Measurements from ENCODE around the gene COQ8A. TPM values are rescaled to one million over a fixed set of nuclear protein-coding genes. Genes with fewer than 3 reads are reported as not detected.

COQ8A gene
- total and polyA plus RNA-seq, 4 donors, result 16.2 to 50.5 (median 29.1) TPM

- 95 to 96% methylated on average over 29 of the region's 29 CpGs for WGBS, 2 donors
- Histone ChIP-seq H3K36me3 (ENCODE audit: control insufficient read depth in 4 of 4, insufficient read depth in 4 of 4, low read length in 4 of 4) (peaks cover 0 to 20% (median 5%) of the 10 kb centered on the region in 4 donors), H3K4me3 (no peak overlapping the region), H3K9ac (ENCODE audit: insufficient read depth in 1 of 2, low read length in 2 of 2) (no peak overlapping the region), H3K4me1 (ENCODE audit: control insufficient read depth in 5 of 5, insufficient read depth in 5 of 5, low read length in 5 of 5) (no peaks in the 10 kb centered on the region), H3K27me3 (ENCODE audit: control insufficient read depth in 3 of 3, insufficient read depth in 3 of 3, low read length in 2 of 3) (no peaks in the 10 kb centered on the region), H3K27ac (ENCODE audit: low read depth in 1 of 2, low read length in 1 of 2) (peak overlapping the region in 1 of 2 donors; percentile 95), H3K9me3 (ENCODE audit: control insufficient read depth in 4 of 4, insufficient read depth in 3 of 4, low read length in 3 of 4) (no peaks in the 10 kb centered on the region)
- DNase-seq, result no peak
- no peak for TF ChIP-seq CTCF (IDR thresholded peaks at IDR 0.05; ENCODE audit: control extremely low read depth, extremely low read depth)
- ATAC-seq (ENCODE audit: insufficient read depth, low FRiP score), result no peak
Observed at GRCh38 chr1:226964611-226965486, 24.8 kb downstream of the COQ8A start.

DNA sequence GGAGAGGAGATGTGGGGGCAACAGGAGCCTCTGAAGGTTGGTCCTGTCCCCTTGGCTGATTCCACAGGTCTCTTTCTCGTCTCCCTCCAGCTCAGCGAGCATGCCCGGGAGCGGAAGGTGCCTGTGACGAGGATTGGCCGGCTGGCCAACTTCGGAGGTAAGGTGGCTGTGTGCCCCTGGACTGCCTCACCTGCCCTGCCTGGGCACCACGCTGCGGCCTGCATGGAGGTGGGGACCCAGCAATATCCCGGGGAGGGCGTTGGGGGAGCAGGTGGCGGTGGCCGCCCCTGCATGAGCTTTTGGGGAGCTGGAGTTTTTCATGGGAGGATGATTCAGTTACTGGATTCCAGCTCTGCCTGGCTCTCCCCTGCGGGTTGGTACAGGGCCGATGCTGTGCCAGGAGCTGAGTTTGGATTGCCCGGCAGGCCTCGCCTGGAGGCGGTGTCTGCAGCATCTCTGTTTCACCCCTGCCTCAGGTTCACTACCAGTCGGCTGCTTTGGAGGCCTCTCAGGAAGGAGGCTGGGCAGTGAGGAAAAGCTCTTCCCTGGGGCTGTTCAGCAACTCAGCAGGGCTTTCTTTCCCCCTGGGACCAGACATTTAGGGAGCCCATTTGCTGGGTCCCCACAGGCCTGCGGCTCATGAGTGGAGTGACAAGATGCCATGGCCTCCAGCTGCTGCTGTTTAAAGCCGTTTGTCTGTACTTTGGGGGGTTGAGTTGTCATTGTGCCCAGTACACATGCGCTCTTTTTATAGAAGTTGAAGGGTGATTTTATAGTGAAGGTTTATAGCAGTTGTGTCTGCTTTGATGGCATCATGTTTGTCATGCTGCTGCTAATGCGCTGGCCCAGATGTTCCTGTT lies 25.7 kb downstream of the COQ8A start:
- no peak for TF ChIP-seq CTCF (IDR thresholded peaks at IDR 0.05; ENCODE audit: control extremely low read depth, extremely low read depth)
- Histone ChIP-seq H3K4me1 (ENCODE audit: control insufficient read depth in 5 of 5, insufficient read depth in 5 of 5, low read length in 5 of 5) (no peaks in the 10 kb centered on the region), H3K27me3 (ENCODE audit: control insufficient read depth in 3 of 3, insufficient read depth in 3 of 3, low read length in 2 of 3) (no peaks in the 10 kb centered on the region), H3K27ac (ENCODE audit: low read depth in 1 of 2, low read length in 1 of 2) (peak overlapping the region in 1 of 2 donors; percentile 95), H3K4me3 (no peak overlapping the region), H3K9ac (ENCODE audit: insufficient read depth in 1 of 2, low read length in 2 of 2) (no peak overlapping the region), H3K36me3 (ENCODE audit: control insufficient read depth in 4 of 4, insufficient read depth in 4 of 4, low read length in 4 of 4) (peaks cover 4 to 20% (median 8%) of the 10 kb centered on the region in 4 donors), H3K9me3 (ENCODE audit: control insufficient read depth in 4 of 4, insufficient read depth in 3 of 4, low read length in 3 of 4) (no peaks in the 10 kb centered on the region)
- 97 to 98% methylated on average over 23 of the region's 23 CpGs for WGBS, 2 donors
- ATAC-seq (ENCODE audit: insufficient read depth, low FRiP score) (no peak), DNase-seq (no peak)

DNA sequence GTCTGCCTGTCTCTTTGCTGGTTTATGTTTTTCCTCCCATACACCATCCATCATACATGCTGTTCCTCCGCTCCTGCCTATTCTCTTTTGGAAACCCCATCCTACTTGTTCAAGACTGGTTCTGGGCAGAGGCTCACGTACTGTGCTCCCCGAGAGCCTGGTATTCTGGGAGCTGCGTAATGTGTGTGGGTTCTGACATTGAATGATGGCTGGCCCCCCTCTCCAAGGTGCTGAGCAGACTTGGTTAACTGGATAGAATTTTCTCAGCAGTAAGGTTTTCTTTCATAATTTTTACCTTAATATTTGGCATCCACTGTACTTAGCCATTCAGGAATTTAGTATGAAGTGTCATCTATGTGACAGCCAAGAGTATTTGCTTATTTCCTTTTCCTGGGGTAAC lies 26.6 kb downstream of the COQ8A start:
- no peak for DNase-seq
- Histone ChIP-seq H3K4me1 (ENCODE audit: control insufficient read depth in 5 of 5, insufficient read depth in 5 of 5, low read length in 5 of 5) (no peaks in the 10 kb centered on the region), H3K27ac (ENCODE audit: low read depth in 1 of 2, low read length in 1 of 2) (peak overlapping the region in 1 of 2 donors; percentile 68), H3K9me3 (ENCODE audit: control insufficient read depth in 4 of 4, insufficient read depth in 3 of 4, low read length in 3 of 4) (peaks cover 0 to under 1% (median 0%) of the 10 kb centered on the region in 4 donors), H3K36me3 (ENCODE audit: control insufficient read depth in 4 of 4, insufficient read depth in 4 of 4, low read length in 4 of 4) (peaks cover 3 to 20% (median 10%) of the 10 kb centered on the region in 4 donors), H3K9ac (ENCODE audit: insufficient read depth in 1 of 2, low read length in 2 of 2) (no peak overlapping the region), H3K4me3 (no peak overlapping the region), H3K27me3 (ENCODE audit: control insufficient read depth in 3 of 3, insufficient read depth in 3 of 3, low read length in 2 of 3) (no peaks in the 10 kb centered on the region)
- no peak for ATAC-seq (ENCODE audit: insufficient read depth, low FRiP score)
- WGBS, 2 donors, result 98 to 100% methylated on average over 4 of the region's 4 CpGs
- no peak for TF ChIP-seq CTCF (IDR thresholded peaks at IDR 0.05; ENCODE audit: control extremely low read depth, extremely low read depth)

Data from lung (tissue), 12 donors.